BE2C (cell line): ENCODE measurements around the gene SLFNL1.

Source experiments
- DNase-seq: peaks from one replicate; pipeline ENCODE4 v3.0.0-alpha.2; 2020
- H3K27me3 ChIP-seq: fragments of 250-450 bp; sonication (Bioruptor Pico); 2 replicates; pipeline ENCODE4 v1.5.1; 2020; ENCODE audit warnings: mild to moderate bottlenecking
- H3K36me3 ChIP-seq: fragments of 250-450 bp; sonication (Bioruptor Pico); 2 replicates; pipeline ENCODE4 v1.5.1; 2020; ENCODE audit warnings: mild to moderate bottlenecking
- H3K4me1 ChIP-seq: fragments of 250-450 bp; sonication (Bioruptor Pico); 2 replicates; pipeline ENCODE4 v1.5.1; 2020
- H3K4me3 ChIP-seq: 2 replicates; pipeline ENCODE4 v1.5.1; 2011; ENCODE audit warnings: low read depth, low read length
- H3K9me3 ChIP-seq: fragments of 250-450 bp; sonication (Bioruptor Pico); 2 replicates; pipeline ENCODE4 v1.5.1; 2020
- TF ChIP-seq, protein P1 (sequence below): IDR thresholded peaks from 2 replicates; pipeline ENCODE4 v1.5.1; 2012; ENCODE audit warnings: mild to moderate bottlenecking, low read depth, low read length

The SLFNL1 gene

GRCh38 chr1:40979241-40980067 is 42.1 kb downstream of the SLFNL1 start, which contains the start of gene CTPS1:
Gene CTPS1, plus strand, starts transcription at chr1:40979696. Its CDS starts 3,595 bp downstream, at chr1:40983291.
- DNase-seq: peak; percentile 90
- Histone ChIP-seq H3K4me1 (no peaks in the 10 kb centered on the region), H3K4me3 (peak within 1 kb of the TSS; percentile 76), H3K36me3 (peaks cover 13% of the 10 kb centered on the region), H3K27me3 (no peaks in the 10 kb centered on the region), H3K9me3 (no peaks in the 10 kb centered on the region)
- TF ChIP-seq, protein P1, sequence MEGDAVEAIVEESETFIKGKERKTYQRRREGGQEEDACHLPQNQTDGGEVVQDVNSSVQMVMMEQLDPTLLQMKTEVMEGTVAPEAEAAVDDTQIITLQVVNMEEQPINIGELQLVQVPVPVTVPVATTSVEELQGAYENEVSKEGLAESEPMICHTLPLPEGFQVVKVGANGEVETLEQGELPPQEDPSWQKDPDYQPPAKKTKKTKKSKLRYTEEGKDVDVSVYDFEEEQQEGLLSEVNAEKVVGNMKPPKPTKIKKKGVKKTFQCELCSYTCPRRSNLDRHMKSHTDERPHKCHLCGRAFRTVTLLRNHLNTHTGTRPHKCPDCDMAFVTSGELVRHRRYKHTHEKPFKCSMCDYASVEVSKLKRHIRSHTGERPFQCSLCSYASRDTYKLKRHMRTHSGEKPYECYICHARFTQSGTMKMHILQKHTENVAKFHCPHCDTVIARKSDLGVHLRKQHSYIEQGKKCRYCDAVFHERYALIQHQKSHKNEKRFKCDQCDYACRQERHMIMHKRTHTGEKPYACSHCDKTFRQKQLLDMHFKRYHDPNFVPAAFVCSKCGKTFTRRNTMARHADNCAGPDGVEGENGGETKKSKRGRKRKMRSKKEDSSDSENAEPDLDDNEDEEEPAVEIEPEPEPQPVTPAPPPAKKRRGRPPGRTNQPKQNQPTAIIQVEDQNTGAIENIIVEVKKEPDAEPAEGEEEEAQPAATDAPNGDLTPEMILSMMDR: no peak

GRCh38 chr1:40978886-40979240 is 42.7 kb downstream of the SLFNL1 start:
- TF ChIP-seq, protein P1: no peak
- H3K27me3 ChIP-seq: no peaks in the 10 kb centered on the region
- H3K36me3 ChIP-seq: peaks cover 9% of the 10 kb centered on the region
- H3K9me3 ChIP-seq: no peaks in the 10 kb centered on the region
- DNase-seq: no peak
- H3K4me3 ChIP-seq: peak overlapping the region; percentile 54
- no peaks in the 10 kb centered on the region for H3K4me1 ChIP-seq

DNA sequence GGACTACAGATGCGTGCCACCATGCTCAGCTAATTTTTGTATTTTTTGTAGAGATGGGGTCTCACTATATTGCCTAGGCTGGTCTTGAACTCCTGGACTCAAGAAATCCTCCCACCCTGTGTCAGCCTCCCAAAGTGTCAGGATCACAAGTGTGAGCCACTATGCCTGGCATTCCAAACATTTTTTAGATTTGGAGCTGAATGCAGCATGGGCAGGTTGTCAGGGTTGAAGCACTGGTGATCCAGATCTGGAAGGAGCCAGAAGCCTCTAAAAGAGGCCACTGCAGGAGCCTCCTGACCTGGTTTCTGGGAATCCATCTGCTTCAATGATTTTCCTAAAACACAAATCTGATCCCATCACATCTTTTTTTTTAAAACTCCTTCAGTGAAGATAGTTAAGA is 43.8 kb downstream of the SLFNL1 start:
- H3K4me1 ChIP-seq: no peaks in the 10 kb centered on the region
- peaks cover 6% of the 10 kb centered on the region for H3K36me3 ChIP-seq
- no peaks in the 10 kb centered on the region for H3K27me3 ChIP-seq
- TF ChIP-seq, protein P1: no peak
- no peak overlapping the region for H3K4me3 ChIP-seq
- no peak for DNase-seq
- no peaks in the 10 kb centered on the region for H3K9me3 ChIP-seq

- Histone ChIP-seq H3K4me1 (no peaks in the 10 kb centered on the region), H3K36me3 (peaks cover 6% of the 10 kb centered on the region; the same call in 1 of the 2 replicates), H3K4me3 (no peak overlapping the region), H3K9me3 (no peaks in the 10 kb centered on the region), H3K27me3 (no peaks in the 10 kb centered on the region)
- TF ChIP-seq, protein P1: no peak
- DNase-seq: no peak
These were observed 44.4 kb downstream of the SLFNL1 start for GRCh38 chr1:40976952-40977690.

- Histone ChIP-seq H3K27me3 (no peaks in the 10 kb centered on the region), H3K36me3 (no peaks in the 10 kb centered on the region), H3K4me3 (no peak overlapping the region), H3K4me1 (no peaks in the 10 kb centered on the region), H3K9me3 (no peaks in the 10 kb centered on the region)
- DNase-seq: no peak
- TF ChIP-seq, protein P1: no peak
These were observed 46.6 kb downstream of the SLFNL1 start for GRCh38 chr1:40974945-40975344.

- Histone ChIP-seq H3K36me3 (no peaks in the 10 kb centered on the region), H3K9me3 (no peaks in the 10 kb centered on the region), H3K4me3 (no peak overlapping the region), H3K27me3 (no peaks in the 10 kb centered on the region), H3K4me1 (no peaks in the 10 kb centered on the region)
- no peak for DNase-seq
- TF ChIP-seq, protein P1: no peak
These were observed 47.6 kb downstream of the SLFNL1 start for GRCh38 chr1:40973912-40974311.
